Left lung (tissue), 10 donors: ENCODE measurements around the gene NT5DC4. TPM values are rescaled to one million over a fixed set of nuclear protein-coding genes. Genes with fewer than 3 reads are reported as not detected.
A peak's percentile ranks its signal among the peaks of the same experiment; 100 is the strongest.

ENCODE experiments used
- ATAC-seq: fragments of 200-7000 bp; cut with Tn5 transposase; one replicate; pipeline ENCODE4 v1.9.1; 2020; ENCODE audit warnings: moderate library complexity
- DNase-seq, 4 donors: peaks; one replicate each; pipeline ENCODE4 v3.0.0-alpha.2; 2013 to 2020
- H3K27ac ChIP-seq, 2 donors: fragments of 200-600 bp; sonication (generic) in 1 of 2; one replicate each; pipeline versions ENCODE4 v1.5.0 to v1.8.0; 2020 to 2021
- H3K27me3 ChIP-seq, 2 donors: fragments of 200-600 bp; sonication (generic) in 1 of 2; one replicate each; pipeline versions ENCODE4 v1.5.0 to v1.8.0; 2020 to 2021
- H3K36me3 ChIP-seq, 2 donors: fragments of 200-600 bp; sonication (generic) in 1 of 2; one replicate each; pipeline versions ENCODE4 v1.5.0 to v1.8.0; 2020 to 2021
- H3K4me1 ChIP-seq, 2 donors: fragments of 200-600 bp; one replicate each; pipeline ENCODE4 v1.8.0; 2021
- H3K4me3 ChIP-seq, 2 donors: fragments of 200-600 bp; sonication (generic) in 1 of 2; one replicate each; pipeline versions ENCODE4 v1.5.0 to v1.8.0; 2020 to 2021; ENCODE audit warnings: mild to moderate bottlenecking in 1 of 2
- H3K9me3 ChIP-seq, 2 donors: fragments of 200-600 bp; sonication (generic) in 1 of 2; one replicate each; pipeline versions ENCODE4 v1.5.0 to v1.8.0; 2020 to 2021
- intact Hi-C, 2 donors: fragments of 100-400 bp; cut with DNase I; formaldehyde crosslinking; loops; one replicate each; pipeline versions ENCODE4 v1.11.2 to v1.14.2; 2022
- polyA plus RNA-seq, 6 donors: library from polyadenylated mRNA; unstranded; fragments of 120-200 nt; gene quantifications; one replicate each; pipeline ENCODE4 v1.2.1, GENCODE V29; 2013; ENCODE audit not compliant: insufficient read length in 6 of 6
- total RNA-seq, 2 donors: library from RNA; stranded (reverse); fragmentation: NEBNext Ultra II Directional; extraction: Animal tissue kit (Norgen Biotek cat#: 25700); gene quantifications; one replicate each; pipeline ENCODE4 v1.2.1, GENCODE V29; 2021
- TF ChIP-seq, protein P1 (sequence below), 2 donors: fragments of 200-600 bp; sonication (generic) in 1 of 2; IDR thresholded peaks; one replicate each; pipeline versions ENCODE4 v1.5.0 to v1.8.0; 2021; ENCODE audit warnings: antibody characterized with exemption in 2 of 2
- donor health status: DM: no; HTN: yes; CAD: no.
- donor health status: DM: no; HTN: no; CAD: no.

Gene NT5DC4
- total and polyA plus RNA-seq, 8 donors = 0.08 to 1.1 (median 0.38) TPM; not detected in 4

DNA sequence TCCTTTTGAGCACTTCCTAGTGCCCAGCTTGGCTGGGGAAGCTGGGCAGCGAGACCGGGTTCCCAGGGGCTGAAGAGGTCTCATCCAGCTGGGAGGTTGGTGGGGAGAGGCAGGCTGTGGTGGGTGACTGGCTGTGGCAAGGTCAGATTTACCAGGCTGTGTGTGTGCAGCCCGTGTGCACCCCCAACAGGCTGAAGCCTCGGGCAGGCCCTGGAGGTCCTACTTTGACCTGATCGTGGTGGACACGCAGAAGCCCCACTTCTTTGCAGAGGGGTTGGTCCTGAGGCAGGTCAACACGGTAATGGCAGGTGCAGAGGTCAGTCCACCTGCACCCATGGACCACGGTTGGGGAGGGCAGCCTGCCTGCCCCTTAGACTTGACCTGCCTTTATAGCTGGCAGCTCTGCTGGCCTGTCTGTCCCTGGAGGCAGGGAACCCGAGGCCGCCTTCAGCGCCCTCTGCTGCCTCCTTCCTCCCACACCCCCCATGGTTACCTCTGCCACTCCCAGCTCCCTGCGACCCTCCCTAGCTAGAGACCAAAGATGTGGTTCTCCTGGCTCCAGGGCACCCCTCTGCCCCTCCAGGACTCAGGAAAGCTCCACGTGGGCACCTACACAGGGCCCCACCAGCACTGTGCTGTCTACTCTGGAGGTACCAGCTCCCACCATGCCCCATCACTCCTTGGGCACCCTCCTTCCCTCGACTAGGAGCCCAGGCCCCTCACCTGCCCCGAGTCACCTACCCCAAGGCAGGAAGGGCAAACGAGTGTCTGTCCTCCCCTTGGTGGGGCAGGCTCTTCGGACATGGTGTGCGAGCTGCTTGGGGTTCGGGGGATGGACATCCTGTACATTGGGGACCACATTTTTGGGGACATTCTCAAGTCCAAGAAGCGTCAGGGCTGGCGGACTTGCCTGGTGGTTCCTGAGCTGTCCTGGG lies 4.0 kb downstream of the NT5DC4 start:
- no peak overlapping the region for H3K27ac ChIP-seq
- H3K9me3 ChIP-seq = no peaks in the 10 kb centered on the region
- no peaks in the 10 kb centered on the region for H3K27me3 ChIP-seq
- DNase-seq = peak in 1 of 4 donors; percentile 82
- intact Hi-C loops = loop anchor here (5.0 to 10.0 kb wide), 3 partner anchors 103 to 128 kb away; no protein-coding TSS in a partner anchor
- no peak for ATAC-seq
- H3K4me3 ChIP-seq = no peak overlapping the region
- no peaks in the 10 kb centered on the region for H3K36me3 ChIP-seq
- H3K4me1 ChIP-seq = peaks cover 0 to 46% of the 10 kb centered on the region in 2 donors
- TF ChIP-seq, protein P1, sequence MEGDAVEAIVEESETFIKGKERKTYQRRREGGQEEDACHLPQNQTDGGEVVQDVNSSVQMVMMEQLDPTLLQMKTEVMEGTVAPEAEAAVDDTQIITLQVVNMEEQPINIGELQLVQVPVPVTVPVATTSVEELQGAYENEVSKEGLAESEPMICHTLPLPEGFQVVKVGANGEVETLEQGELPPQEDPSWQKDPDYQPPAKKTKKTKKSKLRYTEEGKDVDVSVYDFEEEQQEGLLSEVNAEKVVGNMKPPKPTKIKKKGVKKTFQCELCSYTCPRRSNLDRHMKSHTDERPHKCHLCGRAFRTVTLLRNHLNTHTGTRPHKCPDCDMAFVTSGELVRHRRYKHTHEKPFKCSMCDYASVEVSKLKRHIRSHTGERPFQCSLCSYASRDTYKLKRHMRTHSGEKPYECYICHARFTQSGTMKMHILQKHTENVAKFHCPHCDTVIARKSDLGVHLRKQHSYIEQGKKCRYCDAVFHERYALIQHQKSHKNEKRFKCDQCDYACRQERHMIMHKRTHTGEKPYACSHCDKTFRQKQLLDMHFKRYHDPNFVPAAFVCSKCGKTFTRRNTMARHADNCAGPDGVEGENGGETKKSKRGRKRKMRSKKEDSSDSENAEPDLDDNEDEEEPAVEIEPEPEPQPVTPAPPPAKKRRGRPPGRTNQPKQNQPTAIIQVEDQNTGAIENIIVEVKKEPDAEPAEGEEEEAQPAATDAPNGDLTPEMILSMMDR (IDR thresholded peaks at IDR 0.05) = no peak

DNA sequence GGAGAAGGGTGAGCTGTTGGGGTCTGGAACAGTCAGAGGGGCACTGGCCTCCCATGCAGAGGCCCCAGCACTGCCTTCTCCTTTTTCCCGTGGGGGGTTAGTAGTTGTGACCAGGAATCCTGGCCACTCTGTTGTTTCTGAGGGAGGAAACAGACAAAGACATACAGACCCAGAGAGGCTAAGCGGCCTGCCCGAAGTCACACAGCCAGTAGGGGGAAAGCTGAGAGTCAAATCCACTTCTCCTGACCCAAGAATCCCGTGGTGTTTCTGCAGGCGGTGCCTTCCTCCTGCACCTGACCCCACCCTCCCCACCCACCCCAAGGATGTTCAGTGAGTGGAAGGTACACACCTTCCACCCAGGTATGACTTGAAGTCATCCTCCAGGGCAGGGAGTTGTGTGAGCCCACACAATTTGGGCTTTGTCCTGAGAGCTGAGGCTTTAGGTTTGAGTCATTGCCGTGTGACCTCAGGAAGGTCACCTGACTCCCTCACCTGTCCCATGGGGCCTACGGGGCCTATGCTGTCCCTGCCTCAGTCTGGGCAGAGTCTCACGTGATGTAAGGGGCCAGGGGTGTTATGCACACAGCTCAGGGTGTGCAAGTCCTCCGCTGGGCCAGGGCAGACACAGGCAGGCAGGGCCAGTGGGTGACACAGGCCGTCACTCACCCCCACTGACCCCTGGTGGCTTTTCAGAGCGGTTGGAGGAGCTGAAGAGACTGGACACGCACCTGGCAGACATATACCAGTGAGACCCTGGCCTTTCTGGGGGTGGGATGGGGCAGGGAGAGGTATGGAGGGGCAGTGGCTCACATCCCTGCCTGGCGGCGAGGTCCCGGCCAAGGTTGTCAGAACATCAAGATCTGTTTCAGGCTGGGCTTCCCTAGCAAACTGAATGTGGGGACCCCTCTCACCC lies 5.0 kb downstream of the NT5DC4 start:
- TF ChIP-seq, protein P1 (IDR thresholded peaks at IDR 0.05) = no peak
- ATAC-seq (no peak), DNase-seq (no peak)
- intact Hi-C loops = loop anchor here (5.0 to 10.0 kb wide), 3 partner anchors 104 to 128 kb away; no protein-coding TSS in a partner anchor
- H3K9me3 ChIP-seq = no peaks in the 10 kb centered on the region
- no peaks in the 10 kb centered on the region for H3K27me3 ChIP-seq
- H3K27ac ChIP-seq = no peak overlapping the region
- peaks cover 0 to 42% of the 10 kb centered on the region in 2 donors for H3K4me1 ChIP-seq
- H3K36me3 ChIP-seq = no peaks in the 10 kb centered on the region
- H3K4me3 ChIP-seq = no peak overlapping the region

DNA sequence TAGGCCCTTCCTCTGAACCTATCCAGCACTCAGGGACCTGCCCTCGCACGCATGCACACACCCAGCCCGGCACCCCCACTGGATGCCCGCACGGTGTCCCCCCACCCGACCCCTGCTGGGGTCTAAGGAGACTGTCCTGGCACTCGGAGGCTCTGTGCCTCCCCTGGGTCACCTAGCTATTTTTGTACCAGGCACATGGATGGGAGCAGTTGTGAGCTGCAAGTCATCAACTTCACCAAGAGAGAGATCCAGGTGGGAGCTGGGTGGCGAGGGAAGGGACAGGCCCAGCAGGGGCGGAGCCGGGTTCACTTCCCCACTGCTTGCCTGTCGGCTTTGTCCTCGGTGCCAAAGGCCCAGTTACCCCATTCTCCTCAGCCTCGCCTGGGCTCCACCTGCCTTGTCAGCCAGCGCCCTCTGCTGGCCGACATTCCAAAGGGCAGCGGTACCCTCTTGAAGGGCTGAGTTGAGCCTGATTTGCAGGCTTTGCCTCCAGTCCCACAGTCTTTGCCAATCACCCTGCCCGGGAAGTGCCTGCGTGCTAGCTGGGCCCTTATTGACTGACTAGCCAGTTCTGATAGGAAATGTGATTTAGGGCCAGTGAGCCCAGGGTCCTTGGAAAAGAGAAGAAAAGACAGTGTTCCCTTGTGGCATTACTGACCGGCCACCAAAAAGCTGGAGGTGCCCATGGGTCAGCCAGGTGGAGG lies 5.8 kb downstream of the NT5DC4 start:
- Histone ChIP-seq H3K27me3 (no peaks in the 10 kb centered on the region), H3K27ac (no peak overlapping the region)

DNA sequence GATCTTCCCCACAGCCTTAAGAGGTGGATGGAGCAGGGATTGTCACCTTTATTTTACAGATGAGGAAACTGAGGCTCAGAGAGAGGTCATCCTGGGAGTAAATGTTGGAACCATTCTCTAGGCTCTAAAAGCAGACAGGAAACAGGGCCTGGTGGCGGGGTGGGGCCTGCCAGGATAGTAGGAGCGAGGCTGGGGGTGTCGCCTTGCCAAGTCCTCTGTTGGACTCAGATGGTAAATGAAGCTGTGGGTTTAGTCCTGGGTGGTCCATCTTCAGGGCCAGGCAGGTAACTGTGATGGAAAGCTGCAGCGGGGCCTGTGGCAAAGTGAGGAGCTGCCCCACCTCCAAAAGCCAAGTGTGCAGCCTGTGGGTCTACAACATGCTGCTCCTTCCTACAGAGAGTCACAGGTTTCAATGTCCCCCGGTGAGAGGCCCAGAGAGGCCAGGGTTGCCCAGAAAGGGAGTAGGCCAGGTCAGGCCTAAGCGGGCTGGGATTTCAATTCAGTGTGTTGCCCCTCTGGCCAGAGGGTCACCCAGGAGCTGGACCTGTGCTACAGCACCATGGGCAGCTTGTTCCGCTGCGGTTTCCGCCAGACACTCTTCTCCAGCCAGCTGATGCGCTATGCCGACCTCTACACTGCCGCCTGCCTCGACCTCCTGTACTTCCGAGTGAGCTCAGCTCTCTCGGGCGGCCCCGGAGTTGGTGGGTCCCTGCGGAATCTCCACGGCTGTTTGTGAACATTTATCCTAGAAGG lies 6.6 kb downstream of the NT5DC4 start:
- DNase-seq = peak in 1 of 4 donors; percentile 78
- intact Hi-C loops = loop anchor here (5.0 to 10.0 kb wide), 3 partner anchors 105 to 130 kb away; no protein-coding TSS in a partner anchor
- no peaks in the 10 kb centered on the region for H3K9me3 ChIP-seq
- no peak overlapping the region for H3K27ac ChIP-seq
- H3K4me3 ChIP-seq = no peak overlapping the region
- no peaks in the 10 kb centered on the region for H3K27me3 ChIP-seq
- peaks cover 0 to 42% of the 10 kb centered on the region in 2 donors for H3K4me1 ChIP-seq
- H3K36me3 ChIP-seq = no peaks in the 10 kb centered on the region
- TF ChIP-seq, protein P1 (IDR thresholded peaks at IDR 0.05) = no peak
- no peak for ATAC-seq

More for the DNA sequence above, 5.8 kb downstream of the NT5DC4 start:
- intact Hi-C loops = loop anchor here (5.0 to 10.0 kb wide), 3 partner anchors 104 to 129 kb away; no protein-coding TSS in a partner anchor
- TF ChIP-seq, protein P1 (IDR thresholded peaks at IDR 0.05) = peak; percentile 93 to 99
- DNase-seq = peak; percentile 75 to 99 (median 92)
- H3K36me3 ChIP-seq = no peaks in the 10 kb centered on the region
- no peaks in the 10 kb centered on the region for H3K9me3 ChIP-seq
- peak; percentile 97 for ATAC-seq
- H3K4me1 ChIP-seq = peaks cover 0 to 42% of the 10 kb centered on the region in 2 donors
- no peak overlapping the region for H3K4me3 ChIP-seq
